Gastrocnemius medialis (tissue), 4 donors: Measurements from ENCODE around the gene FBXO48. TPM values are rescaled to one million over a fixed set of nuclear protein-coding genes. Genes with fewer than 3 reads are reported as not detected.

Experiments used
- ATAC-seq, 2 donors: fragments of 150-250 bp; one replicate each; pipeline ENCODE4 v1.9.1; 2016
- DNase-seq, 2 donors: peaks; one replicate each; pipeline ENCODE4 v3.0.0-alpha.2; 2019
- H3K27ac ChIP-seq, 4 donors: fragments of 200-600 bp; sonication (generic); 1 replicate in 1 of 4; 2 replicates in 3 of 4; pipeline ENCODE4 v1.5.1; 2016 to 2018; ENCODE audit warnings: mild to moderate bottlenecking in 2 of 4, moderate library complexity in 1 of 4
- H3K27me3 ChIP-seq, 3 donors: fragments of 200-600 bp; sonication (generic) in 2 of 3; 1 replicate in 1 of 3; 2 replicates in 2 of 3; pipeline versions ENCODE4 v1.5.1 to v1.6.0; 2016 to 2019; ENCODE audit warnings: mild to moderate bottlenecking in 1 of 3, moderate library complexity in 1 of 3
- H3K36me3 ChIP-seq, 2 donors: fragments of 200-600 bp; sonication (generic) in 1 of 2; one replicate each; pipeline ENCODE4 v1.5.1; 2017 to 2018
- H3K4me1 ChIP-seq, 2 donors: fragments of 200-600 bp; sonication (generic) in 1 of 2; one replicate each; pipeline ENCODE4 v1.5.1; 2016 to 2017; ENCODE audit warnings: mild to moderate bottlenecking in 2 of 2
- H3K4me3 ChIP-seq, 4 donors: fragments of 200-600 bp; sonication (generic) in 3 of 4; 1 replicate in 1 of 4; 2 replicates in 3 of 4; pipeline ENCODE4 v1.5.1; 2016 to 2019; ENCODE audit warnings: mild to moderate bottlenecking in 2 of 4
- H3K9me3 ChIP-seq, 3 donors: fragments of 200-600 bp; sonication (generic) in 2 of 3; 1 replicate in 1 of 3; 2 replicates in 2 of 3; pipeline ENCODE4 v1.5.1; 2016 to 2019
- POLR2A ChIP-seq, 2 donors: fragments of 450-650 bp; IDR thresholded peaks; one replicate each; pipeline ENCODE4 v1.6.1; 2017; ENCODE audit warnings: antibody characterized with exemption in 2 of 2, mild to moderate bottlenecking in 2 of 2, moderate library complexity in 2 of 2
- in situ Hi-C, 4 donors: fragments of 200-750 bp; cut with MboI; loops; one replicate each; pipeline versions ENCODE4 v1.15.0 to v1.8.0; 2017; ENCODE audit warnings: low sequenced_read_pairs in 4 of 4
- intact Hi-C: fragments of 100-400 bp; cut with DNase I; formaldehyde crosslinking; loops from one replicate; pipeline ENCODE4 v1.15.1; 2023; ENCODE audit warnings: low total_unique reads
- total RNA-seq, 4 donors: library from RNA; depleted of rRNA; stranded (reverse); fragments of >200 nt; gene quantifications; one replicate each; pipeline versions ENCODE4 v1.1.0 to v1.2.3, GENCODE V29; 2016
- TF ChIP-seq, protein P1 (sequence below), 5 experiments: fragments of 450-650 bp in 3 of 5; fragments of 200-600 bp in 2 of 5; sonication (generic) in 2 of 5; IDR thresholded peaks in 4 of 5; conservative IDR thresholded peaks in 1 of 5; 1 replicate in 4 of 5; 2 replicates in 1 of 5; pipeline ENCODE4 v1.5.1; 2016 to 2019; ENCODE audit warnings: antibody characterized with exemption in 5 of 5, mild to moderate bottlenecking in 3 of 5, moderate library complexity in 3 of 5

Gene FBXO48
- total RNA-seq, 4 donors from 2014 or later: 1.1 to 1.9 (median 1.5) TPM

- intact Hi-C loops (no loop called here), in situ Hi-C loops (no loop called here)
- DNase-seq (no peak), ATAC-seq (no peak)
- no peak overlapping the region for H3K4me3 ChIP-seq
- H3K9me3 ChIP-seq: no peaks in the 10 kb centered on the region
- no peak overlapping the region for H3K27ac ChIP-seq
- TF ChIP-seq, protein P1, sequence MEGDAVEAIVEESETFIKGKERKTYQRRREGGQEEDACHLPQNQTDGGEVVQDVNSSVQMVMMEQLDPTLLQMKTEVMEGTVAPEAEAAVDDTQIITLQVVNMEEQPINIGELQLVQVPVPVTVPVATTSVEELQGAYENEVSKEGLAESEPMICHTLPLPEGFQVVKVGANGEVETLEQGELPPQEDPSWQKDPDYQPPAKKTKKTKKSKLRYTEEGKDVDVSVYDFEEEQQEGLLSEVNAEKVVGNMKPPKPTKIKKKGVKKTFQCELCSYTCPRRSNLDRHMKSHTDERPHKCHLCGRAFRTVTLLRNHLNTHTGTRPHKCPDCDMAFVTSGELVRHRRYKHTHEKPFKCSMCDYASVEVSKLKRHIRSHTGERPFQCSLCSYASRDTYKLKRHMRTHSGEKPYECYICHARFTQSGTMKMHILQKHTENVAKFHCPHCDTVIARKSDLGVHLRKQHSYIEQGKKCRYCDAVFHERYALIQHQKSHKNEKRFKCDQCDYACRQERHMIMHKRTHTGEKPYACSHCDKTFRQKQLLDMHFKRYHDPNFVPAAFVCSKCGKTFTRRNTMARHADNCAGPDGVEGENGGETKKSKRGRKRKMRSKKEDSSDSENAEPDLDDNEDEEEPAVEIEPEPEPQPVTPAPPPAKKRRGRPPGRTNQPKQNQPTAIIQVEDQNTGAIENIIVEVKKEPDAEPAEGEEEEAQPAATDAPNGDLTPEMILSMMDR (IDR thresholded peaks at IDR 0.05 in 4 of 5, conservative IDR thresholded peaks at IDR 0.05 in 1 of 5): no peak
- TF ChIP-seq POLR2A (IDR thresholded peaks at IDR 0.05): no peak
- H3K27me3 ChIP-seq: no peaks in the 10 kb centered on the region
- no peaks in the 10 kb centered on the region for H3K36me3 ChIP-seq
- no peaks in the 10 kb centered on the region for H3K4me1 ChIP-seq
These were observed 40.6 kb downstream of the FBXO48 start for GRCh38 chr2:68426446-68426845.

DNA sequence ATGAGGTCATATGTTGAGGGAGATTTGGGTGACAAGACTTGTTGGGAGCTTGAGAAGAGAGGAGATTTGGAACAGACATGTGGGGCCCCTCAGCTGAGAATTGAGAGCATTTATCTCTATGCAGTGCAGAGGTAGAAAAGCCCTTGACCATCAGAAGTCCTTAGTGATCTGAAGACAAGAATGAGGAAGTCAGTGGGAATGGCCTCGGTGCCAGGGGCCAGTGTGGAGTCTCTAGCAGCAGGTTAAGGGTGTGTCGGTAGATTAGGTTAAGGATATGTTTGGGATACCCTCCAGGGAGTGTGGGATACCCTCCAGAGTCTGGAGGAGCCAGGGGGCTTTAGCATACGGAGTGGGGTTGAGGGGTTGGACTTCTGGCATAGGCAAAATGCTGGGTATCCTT is 41.6 kb downstream of the FBXO48 start:
- no peak for DNase-seq
- TF ChIP-seq, protein P1 (IDR thresholded peaks at IDR 0.05 in 4 of 5, conservative IDR thresholded peaks at IDR 0.05 in 1 of 5): no peak
- TF ChIP-seq POLR2A (IDR thresholded peaks at IDR 0.05): no peak
- Histone ChIP-seq H3K9me3 (no peaks in the 10 kb centered on the region), H3K4me1 (no peaks in the 10 kb centered on the region), H3K4me3 (no peak overlapping the region), H3K27ac (no peak overlapping the region), H3K27me3 (no peaks in the 10 kb centered on the region), H3K36me3 (no peaks in the 10 kb centered on the region)
- intact Hi-C loops: no loop called here
- no peak for ATAC-seq
- in situ Hi-C loops: no loop called here

GRCh38 chr2:68423966-68424650 is 43.0 kb downstream of the FBXO48 start:
- Histone ChIP-seq H3K4me3 (no peak overlapping the region), H3K27me3 (no peaks in the 10 kb centered on the region), H3K4me1 (no peaks in the 10 kb centered on the region), H3K27ac (no peak overlapping the region), H3K9me3 (no peaks in the 10 kb centered on the region), H3K36me3 (no peaks in the 10 kb centered on the region)
- TF ChIP-seq, protein P1 (IDR thresholded peaks at IDR 0.05 in 4 of 5, conservative IDR thresholded peaks at IDR 0.05 in 1 of 5): no peak
- TF ChIP-seq POLR2A (IDR thresholded peaks at IDR 0.05): no peak
- in situ Hi-C loops: no loop called here
- intact Hi-C loops: no loop called here
- ATAC-seq (no peak), DNase-seq (no peak)

DNA sequence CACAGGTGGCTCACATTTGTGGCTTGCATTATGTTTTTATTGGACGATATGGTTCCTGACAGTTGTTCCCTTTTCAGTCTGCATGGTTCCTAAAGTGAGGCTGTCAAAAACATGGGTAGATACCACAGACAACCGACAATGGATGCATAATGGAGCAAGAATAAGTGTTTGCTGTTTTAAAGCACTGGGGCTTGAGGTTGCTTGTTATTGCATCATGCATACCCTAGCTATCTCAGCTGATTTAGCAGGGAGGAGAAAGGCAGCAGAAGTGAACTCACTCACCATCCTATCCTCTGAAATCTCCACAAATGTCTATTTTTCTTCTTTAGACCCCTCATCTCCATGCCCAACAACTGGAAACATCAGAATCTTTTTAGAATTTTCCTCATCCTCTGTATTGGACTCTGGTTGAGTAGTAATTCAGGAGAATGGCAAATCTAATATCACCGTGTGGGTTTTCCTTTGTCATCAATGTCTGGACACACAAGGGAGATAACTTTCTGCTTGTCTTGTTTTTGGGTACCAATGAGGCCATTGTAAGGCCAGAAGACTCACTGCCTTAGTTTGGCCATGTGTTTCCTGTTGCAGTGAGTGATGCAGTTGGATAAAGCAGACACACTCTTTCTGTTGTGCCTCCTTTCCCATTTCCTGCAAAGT is 46.7 kb downstream of the FBXO48 start:
- TF ChIP-seq, protein P1 (IDR thresholded peaks at IDR 0.05 in 4 of 5, conservative IDR thresholded peaks at IDR 0.05 in 1 of 5): no peak
- no peak for TF ChIP-seq POLR2A (IDR thresholded peaks at IDR 0.05)
- H3K9me3 ChIP-seq: no peaks in the 10 kb centered on the region
- intact Hi-C loops (no loop called here), in situ Hi-C loops (no loop called here)
- H3K27me3 ChIP-seq: no peaks in the 10 kb centered on the region
- no peak overlapping the region for H3K4me3 ChIP-seq
- H3K27ac ChIP-seq: no peak overlapping the region
- H3K4me1 ChIP-seq: no peaks in the 10 kb centered on the region
- ATAC-seq (no peak), DNase-seq (no peak)
- H3K36me3 ChIP-seq: no peaks in the 10 kb centered on the region
